ENCODE results near the gene UPK3BL1.
"Not testable (repeated sequence)": the region's sequence is repeated elsewhere in the genome, so short reads cannot be mapped to it uniquely, and the experiment has no call there.

UPK3BL1 gene

DNA sequence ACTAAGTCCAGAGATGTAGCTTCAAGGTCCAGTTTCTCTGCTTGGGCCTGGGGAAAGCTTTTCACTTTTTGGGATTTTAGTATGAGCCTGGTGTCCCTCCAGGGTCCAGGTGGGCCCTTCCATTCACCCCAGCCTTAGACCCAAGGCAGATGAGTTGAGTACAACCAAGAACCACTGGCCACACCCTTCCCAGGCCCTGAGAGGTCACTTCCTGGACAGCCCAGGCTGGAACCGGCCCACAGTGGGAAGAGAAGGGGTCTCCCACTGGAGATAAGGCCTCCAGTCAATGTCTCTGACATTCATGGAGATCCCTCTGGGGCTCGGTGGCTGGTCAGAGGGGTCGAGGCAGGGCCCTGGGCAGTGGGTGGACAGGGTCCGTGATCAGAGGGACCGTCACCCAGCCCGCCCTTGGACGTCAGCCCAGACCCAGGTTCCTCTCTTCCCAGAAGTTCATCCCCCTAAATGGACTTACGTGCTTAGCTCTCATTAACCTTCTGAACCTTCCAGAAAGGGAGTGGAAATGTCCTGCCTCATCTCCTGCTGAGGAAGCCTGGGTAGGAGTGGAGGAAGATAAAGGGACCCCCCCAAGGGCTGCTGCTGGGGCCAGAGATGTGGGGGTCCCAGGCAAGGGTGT, 15.2 kb downstream of the UPK3BL1 start:
- DNase-seq (ENCODE audit: low read depth): not testable (repeated sequence)

DNA sequence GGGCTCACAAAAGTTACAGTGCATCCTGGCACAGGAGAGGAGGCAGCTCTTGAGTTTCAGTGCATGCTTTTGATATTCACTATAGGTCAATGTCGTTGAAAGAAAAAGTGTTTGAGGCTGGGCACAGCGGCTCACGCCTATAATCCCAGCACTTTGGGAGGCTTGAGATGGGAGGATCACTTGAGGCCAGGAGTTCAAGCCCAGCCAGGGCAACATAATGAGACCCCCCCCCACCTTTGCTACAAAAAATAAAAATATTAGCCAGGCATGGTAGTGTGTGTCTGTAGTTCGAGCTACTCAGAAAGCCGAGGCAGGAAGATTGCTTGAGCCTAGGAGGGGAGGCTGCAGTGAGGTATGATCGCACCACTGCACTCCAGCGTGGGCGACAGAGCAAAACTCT, 24.5 kb downstream of the UPK3BL1 start:
- DNase-seq (ENCODE audit: low read depth): not testable (repeated sequence)

DNA sequence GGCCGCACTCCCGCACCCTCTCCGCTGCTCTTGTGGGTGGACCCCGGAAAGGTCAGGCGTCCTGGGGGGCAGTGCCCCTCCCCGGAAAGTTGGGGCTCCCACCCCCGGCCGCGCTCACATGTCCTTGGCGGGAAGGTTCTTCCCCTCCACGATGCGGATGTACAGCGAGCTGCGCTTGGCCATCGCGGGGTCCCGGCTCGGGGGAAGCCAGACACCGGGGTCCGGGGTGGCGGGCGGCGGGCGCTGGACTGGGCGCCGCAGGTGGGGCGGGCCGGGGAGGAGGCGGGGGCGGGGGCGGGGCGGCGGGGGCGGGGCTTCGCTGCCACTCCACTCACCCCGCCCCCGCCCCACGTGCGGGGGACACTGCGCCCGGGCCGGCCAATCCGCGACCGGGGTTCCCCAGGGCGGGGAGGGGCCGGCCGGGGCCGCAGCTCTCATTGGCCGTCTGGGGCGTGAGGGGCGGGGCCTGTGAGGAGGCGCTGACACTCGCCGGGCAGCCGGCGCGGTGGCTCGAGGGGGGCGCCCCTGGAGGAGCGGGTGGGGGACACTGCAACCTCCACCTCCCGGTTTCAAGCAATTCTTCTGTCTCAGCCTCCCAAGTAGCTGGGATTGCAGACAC, 26.0 kb downstream of the UPK3BL1 start, which contains the start of gene RASA4:
Gene RASA4, minus strand, starts transcription at position 250 of the 619 bp plus-strand sequence. Its CDS starts 67 bp downstream, at position 183.
- not testable (repeated sequence) for DNase-seq (ENCODE audit: low read depth)

DNA sequence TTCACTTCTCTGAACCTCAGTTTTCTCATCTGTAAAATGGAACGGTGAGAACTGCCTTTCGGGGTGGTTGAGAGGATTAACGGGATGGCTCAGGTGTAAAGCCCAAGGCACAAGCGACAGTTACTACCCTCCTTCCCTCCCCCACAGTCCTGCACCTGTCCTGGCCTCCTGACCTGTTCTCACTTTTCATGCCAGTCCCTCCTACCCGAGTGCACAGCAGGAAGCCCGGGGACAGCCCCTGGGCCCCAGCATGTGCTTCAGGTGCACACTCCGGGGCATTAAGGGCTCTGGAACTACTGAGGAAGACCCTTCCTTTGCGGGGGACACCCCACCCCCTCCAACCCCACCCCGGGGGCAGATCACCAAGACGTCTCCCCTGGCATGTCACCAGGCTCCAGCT, 26.7 kb downstream of the UPK3BL1 start:
- not testable (repeated sequence) for DNase-seq (ENCODE audit: low read depth)

DNA sequence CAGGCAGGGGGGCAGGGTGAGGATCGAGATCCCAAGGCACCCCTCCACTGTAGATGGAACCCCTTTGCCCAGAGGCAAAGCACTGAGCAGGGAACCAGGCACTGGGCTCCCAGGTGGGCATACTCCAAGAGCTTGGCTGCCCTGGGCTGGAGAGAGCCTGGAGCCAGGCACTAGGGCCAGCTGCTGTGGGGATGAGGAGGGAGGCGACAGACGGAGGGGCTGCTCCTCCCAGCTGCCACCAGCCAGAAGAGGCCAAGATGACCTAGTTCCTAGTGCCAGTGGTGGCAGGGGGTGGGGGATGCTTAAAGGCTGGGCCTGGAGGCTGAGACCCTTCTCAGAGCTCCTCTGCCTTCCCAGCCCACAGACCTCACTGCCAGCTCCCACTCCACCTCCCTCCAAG, 27.7 kb downstream of the UPK3BL1 start:
- not testable (repeated sequence) for DNase-seq (ENCODE audit: low read depth)

DNA sequence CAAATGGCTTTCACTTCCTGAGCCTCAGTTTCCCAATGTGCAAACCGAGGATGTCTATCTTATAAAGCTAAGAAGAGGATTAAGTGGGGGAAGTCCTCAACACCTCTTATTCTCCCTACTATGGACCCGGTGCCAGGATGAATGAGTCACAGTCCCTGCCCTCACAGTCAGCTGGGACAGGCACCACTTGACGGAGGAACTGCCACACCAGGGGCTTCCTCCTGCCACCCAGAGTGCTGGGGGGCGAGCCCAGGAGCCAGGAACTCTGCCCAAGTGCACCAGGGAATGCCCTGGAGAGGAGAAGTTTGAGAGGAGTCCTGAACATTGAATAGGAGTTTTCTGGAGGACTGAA, 28.3 kb downstream of the UPK3BL1 start:
- DNase-seq (ENCODE audit: low read depth): not testable (repeated sequence)

DNA sequence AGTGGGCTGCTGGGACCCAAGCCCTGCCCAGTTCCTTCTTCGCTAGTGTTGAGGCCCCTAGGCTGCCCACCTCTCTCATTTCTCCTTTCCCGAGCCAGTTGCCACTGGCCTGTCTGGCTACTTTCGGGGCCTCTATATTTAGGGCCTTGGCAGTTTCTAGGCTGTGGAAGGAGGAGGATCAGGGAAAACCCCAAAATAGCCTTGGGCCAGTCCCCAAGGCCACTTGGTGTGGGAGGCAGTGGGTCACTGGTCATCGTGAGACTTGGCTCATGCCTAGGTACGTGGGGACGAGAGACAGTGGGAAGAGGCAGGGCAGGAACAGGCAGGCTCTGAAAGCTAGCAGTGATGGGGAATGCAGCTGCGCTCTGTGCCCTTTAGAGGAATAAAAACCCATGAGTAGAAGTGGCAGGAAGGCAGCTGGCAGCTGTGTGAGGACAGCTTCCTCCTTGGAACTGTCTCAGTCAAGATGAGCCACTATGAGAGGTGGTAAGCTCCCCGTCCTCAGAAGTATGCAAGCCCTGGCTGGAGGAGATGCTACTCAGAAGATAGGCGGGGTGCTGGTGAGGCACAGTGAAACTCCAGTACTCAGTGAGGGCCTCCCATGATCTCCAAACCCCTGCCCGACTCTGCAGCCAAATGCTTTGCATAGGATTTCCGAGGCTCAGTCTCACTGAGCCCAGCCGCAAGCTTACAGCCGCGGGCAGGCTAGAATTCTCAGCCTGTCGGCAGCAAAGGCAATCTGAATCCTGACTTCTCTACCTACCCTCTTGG, 28.8 kb downstream of the UPK3BL1 start:
- DNase-seq (ENCODE audit: low read depth): not testable (repeated sequence)

DNA sequence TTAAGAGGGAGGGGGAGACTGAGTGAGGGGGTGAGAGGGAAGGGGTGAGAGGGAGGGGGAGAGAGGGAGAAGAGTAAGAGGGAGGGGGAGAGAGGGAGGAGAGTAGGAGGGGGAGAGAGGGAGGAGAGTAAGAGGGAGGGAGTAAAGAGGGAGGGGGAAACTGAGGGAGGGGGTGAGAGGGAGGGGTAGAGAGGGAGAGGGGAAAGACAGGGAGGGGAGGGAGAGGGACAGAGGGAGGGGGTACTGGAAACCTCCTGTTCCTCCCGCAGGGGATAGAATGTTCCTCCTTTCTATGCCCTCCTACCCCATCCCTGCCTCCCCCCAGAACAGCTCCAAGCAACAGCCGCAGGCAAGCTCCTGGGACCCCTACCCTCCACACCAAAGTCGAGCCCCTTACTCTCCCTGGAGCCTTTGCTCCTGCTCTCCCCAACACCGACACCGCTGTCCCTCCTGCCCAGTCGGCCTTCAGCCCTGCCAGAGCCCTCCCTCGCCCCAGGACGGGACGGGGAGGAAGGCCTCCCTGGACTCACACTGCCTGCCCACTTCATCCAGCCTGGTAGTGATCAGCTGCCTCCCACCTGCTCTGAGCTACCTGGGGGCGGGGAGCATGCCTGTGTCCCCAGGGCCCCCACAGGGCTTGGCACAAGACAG, 30.8 kb downstream of the UPK3BL1 start:
- DNase-seq (ENCODE audit: low read depth): not testable (repeated sequence)

DNA sequence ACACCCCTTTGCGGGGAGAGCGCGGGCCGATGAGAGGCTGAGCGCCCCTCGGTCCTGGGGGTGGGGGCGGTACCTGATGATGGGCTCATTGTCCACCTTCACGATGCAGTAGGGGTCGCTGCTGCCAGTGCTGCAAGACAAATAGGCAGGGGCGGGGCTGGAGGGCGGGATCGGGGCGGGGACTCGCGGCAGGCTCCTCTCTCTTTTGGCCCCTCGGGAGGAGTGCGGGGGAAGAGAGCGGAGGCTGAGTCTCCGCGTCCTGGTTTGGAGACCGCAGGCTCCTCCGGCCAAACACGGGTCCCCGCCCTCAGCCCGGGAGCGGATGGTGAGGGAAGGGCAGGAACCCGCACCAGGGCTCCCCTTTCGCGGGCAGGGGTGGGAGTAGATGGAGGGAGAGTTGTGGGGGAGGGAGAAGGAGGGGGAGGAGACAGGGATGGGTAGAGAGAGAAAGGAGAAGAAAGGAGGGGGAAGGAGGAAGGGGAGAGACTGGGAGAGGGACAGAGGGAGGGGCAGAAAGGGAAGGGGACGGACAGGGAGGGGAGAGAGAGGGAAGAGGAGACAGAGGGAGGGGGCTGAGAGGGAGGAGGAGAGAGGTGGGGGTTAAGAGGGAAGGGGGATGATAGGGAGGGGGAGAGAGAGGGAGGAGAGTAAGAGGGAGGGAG, 31.4 kb downstream of the UPK3BL1 start:
- not testable (repeated sequence) for DNase-seq (ENCODE audit: low read depth)

DNA sequence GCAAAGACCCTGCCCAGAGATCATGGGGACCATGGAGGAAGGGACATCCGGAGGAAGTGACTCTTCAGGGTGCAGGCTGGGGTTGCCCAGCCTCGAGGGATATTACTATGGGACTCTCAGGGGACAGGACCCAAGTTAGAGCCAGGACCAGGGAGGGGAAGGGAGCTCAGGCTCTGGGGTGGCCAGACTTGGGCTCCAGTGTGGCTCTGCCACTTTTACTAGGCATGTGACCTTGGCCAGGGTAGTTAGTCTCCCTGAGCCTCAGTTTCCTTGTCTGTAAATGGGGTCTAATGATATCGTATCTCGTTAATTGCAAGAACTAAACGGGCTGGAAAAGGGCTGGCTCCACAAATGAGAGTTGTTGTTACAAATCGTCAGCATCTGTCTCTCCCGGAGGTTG, 32.1 kb downstream of the UPK3BL1 start:
- not testable (repeated sequence) for DNase-seq (ENCODE audit: low read depth)

DNA sequence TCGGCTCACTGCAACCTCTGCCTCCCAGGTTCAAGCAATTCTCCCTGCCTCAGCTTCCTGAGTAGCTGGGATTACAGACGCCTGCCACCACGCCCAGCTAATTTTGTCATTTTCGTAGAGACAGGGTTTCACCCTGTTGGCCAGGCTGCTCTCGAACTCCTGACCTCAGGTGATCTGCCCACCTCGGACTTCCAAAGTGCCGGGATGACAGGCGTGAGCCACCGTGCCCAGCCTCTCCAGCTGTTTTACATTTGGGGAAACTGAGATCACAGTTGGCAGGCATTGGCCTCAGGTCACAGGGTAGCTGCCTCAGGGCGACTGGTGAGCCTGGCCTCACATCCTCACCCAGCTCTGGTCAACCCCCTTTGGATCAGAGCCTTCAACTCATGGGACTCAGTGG, 32.9 kb downstream of the UPK3BL1 start:
- not testable (repeated sequence) for DNase-seq (ENCODE audit: low read depth)

DNA sequence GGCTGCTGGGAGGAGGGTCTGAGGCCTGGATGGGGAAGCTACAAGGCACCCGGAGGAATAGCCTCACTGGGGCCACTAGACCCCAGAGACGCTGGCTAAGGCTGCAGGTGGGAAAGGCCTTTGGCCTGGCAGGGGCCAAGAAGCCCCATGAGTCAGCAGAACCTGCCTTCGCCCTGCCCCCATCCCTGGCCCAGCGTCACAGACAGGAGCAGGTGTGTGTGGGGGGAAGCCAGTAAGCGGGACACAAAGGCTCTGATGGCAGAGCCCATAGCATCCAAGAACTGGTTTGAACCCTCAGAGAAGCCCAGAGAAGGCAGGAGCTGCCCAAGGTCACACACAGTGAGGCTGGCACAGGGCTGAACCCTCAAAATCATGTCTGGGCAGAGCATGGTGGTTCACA, 35.7 kb downstream of the UPK3BL1 start:
- not testable (repeated sequence) for DNase-seq (ENCODE audit: low read depth)

DNA sequence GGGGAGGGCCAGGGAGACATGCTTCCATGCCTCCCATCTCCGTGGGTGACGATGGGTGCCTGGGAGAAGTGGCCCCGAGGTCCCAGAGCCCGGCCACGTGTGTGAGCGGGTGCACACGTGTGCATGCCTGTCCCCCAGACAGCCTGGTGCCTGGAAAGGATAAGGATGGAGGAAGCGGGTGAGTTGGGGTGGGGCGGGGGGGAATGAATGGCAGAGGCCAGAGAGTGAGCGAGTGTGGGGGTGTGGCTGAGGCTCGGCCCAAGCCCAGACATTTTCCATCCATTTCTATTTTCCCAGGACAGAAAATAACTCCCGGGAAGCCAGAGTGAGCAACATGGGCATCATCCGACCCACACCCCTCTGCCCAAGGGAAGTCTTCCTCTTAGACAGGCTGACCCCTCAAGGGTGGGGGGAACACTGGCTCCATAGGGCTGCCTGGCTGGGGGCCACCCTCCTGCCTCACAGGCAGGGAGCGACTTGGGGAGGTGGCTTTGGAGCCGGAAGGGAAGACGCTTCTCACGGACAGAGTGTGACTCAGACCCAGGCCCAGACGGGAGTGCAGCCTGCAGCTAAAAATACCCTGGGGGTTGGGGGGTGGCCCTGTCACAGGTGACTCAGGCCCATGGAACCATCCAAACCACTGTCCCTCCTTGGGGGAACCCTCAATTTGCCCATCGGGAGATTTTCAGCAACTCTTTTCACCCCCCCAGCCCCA, 38.0 kb downstream of the UPK3BL1 start:
- not testable (repeated sequence) for DNase-seq (ENCODE audit: low read depth)

DNA sequence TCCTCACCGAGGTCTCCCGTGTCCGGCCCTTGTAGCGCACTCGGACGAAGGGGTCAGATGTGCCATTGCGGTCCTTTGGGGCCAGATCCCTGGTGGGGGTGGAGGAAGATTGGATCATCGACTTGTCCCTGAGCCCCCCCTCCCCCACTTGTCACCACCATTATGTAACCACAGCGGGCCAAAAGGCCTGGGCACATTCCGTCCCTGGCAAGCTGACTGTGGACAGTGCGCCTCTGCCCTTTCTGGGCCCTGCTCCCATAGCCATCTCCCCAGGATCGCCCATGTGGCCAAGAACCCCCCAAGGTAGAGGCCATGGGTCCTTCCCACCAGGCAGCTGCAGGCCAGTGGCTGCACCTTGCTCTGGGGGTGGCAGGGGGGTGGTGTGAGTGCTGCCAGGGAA, 40.3 kb downstream of the UPK3BL1 start:
- DNase-seq (ENCODE audit: low read depth): not testable (repeated sequence)

DNA sequence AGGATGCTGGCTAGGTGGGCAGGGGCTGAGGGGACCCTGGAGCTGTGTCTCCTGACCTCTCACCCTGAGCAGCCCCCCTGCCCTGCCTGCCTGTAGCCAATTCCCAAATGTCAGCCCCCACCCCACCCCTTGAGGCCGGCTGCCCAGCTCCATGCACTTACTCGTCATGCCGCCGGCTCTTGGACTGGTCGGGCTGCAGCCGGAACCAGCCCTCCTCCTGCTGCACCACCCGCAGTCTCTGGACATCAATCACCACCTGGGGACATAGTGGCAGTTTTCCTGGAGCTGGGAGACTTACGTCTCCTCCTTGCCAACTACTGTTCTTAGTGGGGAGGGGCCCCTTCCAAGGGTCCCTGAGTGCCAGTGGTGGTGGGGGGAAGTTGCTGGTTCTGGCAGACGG, 42.9 kb downstream of the UPK3BL1 start:
- DNase-seq (ENCODE audit: low read depth): not testable (repeated sequence)

DNA sequence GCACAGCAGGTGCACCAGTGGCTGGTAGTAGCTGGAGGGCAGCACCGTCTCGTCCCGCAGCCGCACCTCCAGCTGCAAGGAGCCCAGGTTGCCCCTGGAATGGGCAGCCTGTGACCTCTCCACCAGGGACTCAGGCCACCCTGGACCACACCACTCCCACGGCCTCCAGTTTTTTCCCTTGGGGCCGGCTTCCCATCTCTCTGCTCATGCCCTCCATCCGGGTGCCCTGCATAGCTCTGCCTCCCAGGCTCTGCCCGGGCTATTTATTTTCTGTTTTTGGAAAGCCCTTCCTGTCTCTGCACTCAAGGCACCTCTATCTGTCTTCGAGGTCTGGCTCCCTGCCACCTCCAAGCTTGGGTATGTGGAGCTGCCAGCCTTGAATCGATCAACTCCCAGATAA, 46.6 kb downstream of the UPK3BL1 start:
- DNase-seq (ENCODE audit: low read depth): not testable (repeated sequence)

DNA sequence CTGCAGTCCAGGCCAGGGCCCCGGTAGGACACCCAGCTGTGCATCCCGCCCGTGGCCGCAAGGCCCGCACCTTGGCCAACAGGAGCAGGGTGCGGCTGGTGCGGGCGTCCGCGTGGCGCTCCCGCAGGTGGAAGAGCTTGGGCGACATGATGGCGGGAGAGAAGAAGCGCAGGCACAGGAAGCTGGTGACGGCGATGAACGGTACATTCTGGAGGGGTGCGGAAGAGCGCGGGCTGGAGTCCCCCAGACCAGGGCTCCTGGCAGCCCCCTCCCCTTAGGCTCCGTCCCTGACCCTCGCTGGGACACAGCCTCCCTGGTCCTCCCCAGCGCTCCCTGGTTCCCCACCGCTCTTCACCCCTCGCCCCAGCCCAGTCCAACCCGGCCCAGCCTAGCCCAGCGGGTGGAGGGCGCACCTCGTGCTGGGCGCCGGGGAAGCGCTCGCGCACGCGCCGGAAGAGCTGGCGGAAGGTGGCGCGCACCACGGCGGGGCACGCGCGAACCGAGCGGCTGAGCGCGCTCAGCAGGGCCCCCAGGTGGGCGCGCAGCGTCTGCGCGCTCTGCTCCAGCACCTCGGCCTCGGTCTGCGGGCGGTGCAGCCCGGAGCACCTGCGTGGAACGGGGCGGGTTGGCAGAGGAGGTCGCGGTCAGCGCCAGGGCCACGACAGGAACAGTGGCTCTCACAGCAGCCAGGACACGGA, 48.8 kb downstream of the UPK3BL1 start:
- not testable (repeated sequence) for DNase-seq (ENCODE audit: low read depth)

DNA sequence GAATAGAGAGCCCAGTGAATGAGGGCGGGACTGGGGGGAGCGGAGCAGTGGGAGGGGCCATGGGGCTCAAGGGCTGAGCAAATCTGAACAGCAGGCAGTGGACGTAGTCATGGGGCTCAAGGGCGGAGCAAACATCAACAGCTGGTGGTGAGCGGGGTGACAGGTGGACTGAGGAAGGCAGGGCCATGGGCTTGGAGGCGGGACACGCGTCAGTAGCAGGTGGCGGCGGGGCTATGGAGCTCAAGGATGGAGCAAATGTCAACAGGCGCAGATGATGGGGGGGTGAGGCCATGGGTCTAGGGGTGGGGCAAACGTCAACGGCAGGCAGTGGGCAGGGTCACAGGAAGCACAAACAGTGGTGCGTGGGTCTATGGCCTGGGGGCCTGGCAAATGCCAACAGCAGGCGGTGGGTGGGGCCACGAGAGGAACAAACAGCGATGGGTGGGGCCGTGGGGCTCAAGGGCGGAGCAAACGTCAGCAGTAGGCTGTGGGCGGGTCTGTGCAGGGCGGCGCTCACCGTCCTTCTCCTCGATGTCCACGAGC, 50.0 kb downstream of the UPK3BL1 start:
- not testable (repeated sequence) for DNase-seq (ENCODE audit: low read depth)

DNA sequence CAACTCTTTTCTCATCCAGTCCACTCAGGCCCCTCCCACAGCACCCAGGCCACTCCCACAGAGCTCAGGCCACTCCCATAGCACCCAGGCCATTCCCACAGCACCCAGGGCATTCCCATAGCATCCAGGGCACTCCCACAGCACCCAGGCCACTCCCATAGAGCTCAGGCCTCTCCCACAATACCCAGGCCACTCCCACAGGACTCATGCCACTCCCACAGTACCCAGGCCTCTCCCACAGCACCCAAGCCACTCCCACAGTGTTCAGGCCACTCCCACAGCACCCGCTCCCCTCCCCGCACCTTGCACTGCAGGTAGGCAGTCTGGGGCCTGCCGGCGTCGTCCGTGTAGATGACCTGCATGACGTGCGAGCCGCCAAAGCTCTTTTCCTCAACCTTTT, 52.7 kb downstream of the UPK3BL1 start:
- not testable (repeated sequence) for DNase-seq (ENCODE audit: low read depth)
